GM19099 (cell line): Measurements from ENCODE around the gene JMJD1C.

Source experiments
- POLR2A ChIP-seq: IDR thresholded peaks from 3 replicates; pipeline ENCODE4 v1.6.1; 2011; ENCODE audit warnings: low read depth; ENCODE audit not compliant: insufficient read length; ENCODE audit errors: extremely low read depth

The JMJD1C gene

GRCh38 chr10:63407136-63407662 is 58.6 kb downstream of the JMJD1C start:
- no peak for TF ChIP-seq POLR2A

DNA sequence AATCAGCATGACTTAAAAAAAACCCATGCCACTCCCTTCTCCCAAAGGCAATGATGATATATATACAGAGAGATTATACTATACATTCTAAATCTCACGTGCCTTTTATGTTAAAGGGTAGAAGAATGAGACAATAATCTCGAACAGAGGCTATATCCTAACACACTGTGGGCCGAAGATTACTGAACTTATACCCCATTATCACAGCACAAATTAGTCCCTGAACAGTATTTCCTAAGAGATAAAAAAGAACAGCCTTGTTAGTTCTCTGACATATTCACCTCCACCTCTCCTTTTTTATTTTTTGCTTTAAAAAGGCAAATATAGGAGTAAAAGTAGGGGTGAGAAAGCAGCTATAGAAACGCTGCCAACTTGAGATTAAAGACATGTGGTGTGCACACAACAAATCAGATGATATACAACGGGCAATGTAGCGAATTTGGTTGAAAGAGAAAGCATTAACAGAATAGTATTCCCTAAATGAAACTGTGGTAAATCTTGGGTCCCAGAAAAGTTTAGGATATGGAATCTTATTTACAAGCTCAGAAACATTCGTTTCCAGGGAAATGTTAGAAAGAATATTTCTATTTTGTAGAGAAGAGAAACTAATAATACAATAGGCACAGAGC is 69.5 kb downstream of the JMJD1C start:
- TF ChIP-seq POLR2A, result no peak

DNA sequence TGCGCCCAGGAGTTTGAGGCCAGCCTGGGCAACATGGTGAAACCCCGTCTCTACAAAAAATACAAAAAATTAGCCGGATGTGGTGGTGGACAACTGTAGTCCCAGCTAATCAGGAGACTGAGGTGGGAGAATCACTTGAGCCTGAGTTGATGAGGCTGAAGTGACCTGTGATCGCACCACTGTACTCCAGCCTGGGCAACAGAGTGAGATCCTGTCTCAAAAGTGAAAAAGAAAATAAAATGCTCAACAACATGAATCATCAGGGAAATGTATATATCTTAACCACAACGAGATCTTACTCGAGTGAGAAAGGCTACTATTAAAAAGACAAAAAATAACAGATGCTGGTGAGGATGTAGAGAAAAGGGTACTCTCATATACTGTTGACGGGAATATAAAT is 72.7 kb downstream of the JMJD1C start:
- no peak for TF ChIP-seq POLR2A

DNA sequence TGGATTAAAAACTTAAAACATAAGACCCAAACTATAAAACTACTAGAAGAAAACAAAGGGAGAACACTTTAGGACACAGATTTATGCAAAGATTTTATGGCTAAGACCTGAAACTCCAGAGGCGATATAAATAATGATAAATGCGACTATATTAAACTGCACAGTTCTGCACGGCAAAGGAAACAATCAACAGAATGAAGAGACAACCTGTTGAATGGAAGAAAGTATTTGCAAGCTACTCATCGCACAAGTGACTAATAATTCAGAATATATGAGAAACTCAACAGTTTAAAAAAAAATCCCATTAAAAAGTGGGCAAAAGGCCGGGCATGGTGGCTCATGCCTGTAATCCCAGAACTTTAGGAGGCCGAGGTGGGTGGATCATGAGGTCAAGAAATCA is 73.6 kb downstream of the JMJD1C start:
- no peak for TF ChIP-seq POLR2A

- TF ChIP-seq POLR2A, result no peak
Measured at GRCh38 chr10:63391812-63392211, 74.0 kb downstream of the JMJD1C start.

GRCh38 chr10:63390521-63390920 is 75.3 kb downstream of the JMJD1C start:
- TF ChIP-seq POLR2A, result no peak

DNA sequence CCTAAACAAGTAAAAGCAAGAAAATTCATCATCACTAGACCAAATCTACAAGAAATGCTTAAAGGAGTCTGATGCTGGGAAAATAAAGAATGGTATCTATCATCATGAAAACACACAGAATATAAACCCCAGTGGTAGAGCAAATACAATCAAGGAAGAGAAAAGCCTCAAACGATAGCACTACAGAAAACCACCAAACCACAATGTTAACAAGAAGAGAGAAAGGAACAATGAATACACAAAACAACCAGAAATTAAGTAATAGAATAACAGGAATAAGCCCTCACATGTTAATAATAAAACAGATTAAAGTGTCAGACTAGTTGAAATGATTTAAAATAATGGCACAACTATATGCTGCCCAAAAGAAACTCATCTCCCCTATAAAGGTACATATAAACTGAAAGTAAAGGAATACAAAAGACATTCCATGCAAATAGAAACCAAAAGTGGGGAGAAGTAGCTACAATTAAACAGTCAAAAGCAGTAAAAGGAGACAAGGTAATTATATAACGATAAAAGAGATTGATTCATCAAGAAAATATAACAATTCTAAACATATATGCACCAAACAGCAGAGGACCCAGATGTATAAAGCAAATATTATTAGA is 77.3 kb downstream of the JMJD1C start:
- TF ChIP-seq POLR2A, result no peak

DNA sequence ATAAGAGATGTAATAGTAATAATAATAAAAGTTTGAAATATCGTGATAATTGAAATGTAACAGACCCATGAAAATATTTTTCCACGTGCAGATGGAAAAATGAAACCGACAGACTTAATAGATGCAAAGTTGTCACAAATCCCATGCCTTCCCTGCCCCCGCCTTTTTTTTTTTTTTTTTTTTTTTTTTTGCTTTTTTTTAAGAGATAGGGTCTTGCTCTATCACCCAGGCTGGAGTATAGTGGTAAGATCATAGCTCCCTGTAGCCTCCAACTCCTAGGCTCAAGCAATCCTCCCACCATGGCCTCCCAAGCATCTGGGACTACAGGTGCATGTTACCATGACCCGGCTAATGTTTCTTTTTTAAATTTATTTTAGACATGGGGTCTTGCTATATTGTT is 80.5 kb downstream of the JMJD1C start:
- TF ChIP-seq POLR2A, result no peak

DNA sequence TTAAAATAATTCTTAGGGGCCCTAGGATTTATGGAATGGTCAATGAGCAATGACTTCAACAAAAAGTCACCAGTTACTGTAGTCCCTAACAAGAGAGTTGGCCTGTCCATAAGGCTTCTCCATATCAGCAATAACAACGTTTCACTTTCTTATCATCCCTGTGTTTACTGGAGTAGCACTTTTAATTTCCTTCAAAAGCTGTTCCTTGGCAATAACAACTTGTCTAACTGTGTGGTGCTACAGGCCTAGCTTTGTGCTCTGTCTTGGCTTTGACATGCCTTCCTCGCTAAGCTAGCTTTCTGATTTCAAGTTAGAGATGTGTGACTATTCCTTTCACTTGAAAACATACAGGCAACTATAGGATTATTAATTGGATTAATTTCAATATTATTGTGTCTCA is 81.1 kb downstream of the JMJD1C start:
- TF ChIP-seq POLR2A, result no peak

DNA sequence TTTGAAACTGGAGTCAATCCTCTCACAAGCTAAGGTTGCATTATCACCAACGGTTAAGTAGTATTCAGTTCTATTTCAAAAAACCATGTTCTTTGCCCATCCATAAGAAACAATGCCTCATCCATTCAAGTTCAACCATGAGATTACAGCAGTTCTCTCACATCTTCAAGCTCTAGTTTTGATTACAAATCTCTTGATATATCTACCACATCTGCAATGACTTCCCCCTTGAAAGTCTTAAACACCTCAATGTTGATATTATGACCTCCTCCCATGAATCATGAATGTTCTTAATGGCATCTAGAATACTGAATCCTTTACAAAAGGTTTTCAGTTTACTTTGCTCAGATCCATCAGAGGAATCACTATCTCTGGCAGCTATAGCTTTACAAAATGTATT is 81.8 kb downstream of the JMJD1C start:
- TF ChIP-seq POLR2A, result no peak

GRCh38 chr10:63383141-63383540 is 82.6 kb downstream of the JMJD1C start:
- no peak for TF ChIP-seq POLR2A

GRCh38 chr10:63382066-63382465 is 83.7 kb downstream of the JMJD1C start:
- no peak for TF ChIP-seq POLR2A

- no peak for TF ChIP-seq POLR2A
Measured at GRCh38 chr10:63376560-63377304, 89.0 kb downstream of the JMJD1C start.

- no peak for TF ChIP-seq POLR2A
Measured at GRCh38 chr10:63375859-63376258, 89.9 kb downstream of the JMJD1C start.

GRCh38 chr10:63375458-63375857 is 90.3 kb downstream of the JMJD1C start:
- no peak for TF ChIP-seq POLR2A

GRCh38 chr10:63374991-63375390 is 90.8 kb downstream of the JMJD1C start:
- no peak for TF ChIP-seq POLR2A
